B cell (primary cell): ENCODE measurements around the gene LSM12. TPM values are rescaled to one million over a fixed set of nuclear protein-coding genes. Genes with fewer than 3 reads are reported as not detected.
A peak's percentile ranks its signal among the peaks of the same experiment; 100 is the strongest.

Experiments used
- ATAC-seq: fragments of 200-7000 bp; cut with Tn5 transposase; one replicate; pipeline ENCODE4 v1.10.0; 2021; ENCODE audit warnings: low read depth, mild to moderate bottlenecking, moderate number of reproducible peaks, moderate library complexity
- CTCF ChIA-PET: fragments of 350-600 bp; sonication (Branson Sonifier 250); formaldehyde crosslinking; loops from one replicate; lab custom pipeline; 2021; ENCODE audit warnings: antibody characterized with exemption, inconsistent platforms; lab: Charles Lee
- POLR2A ChIA-PET: fragments of 350-600 bp; sonication (Branson Sonifier 250); formaldehyde crosslinking; loops from one replicate; lab custom pipeline; 2021; ENCODE audit warnings: antibody characterized with exemption; lab: Charles Lee
- DNase-seq: peaks from one replicate; pipeline ENCODE4 v3.0.0; 2013
- H2AFZ ChIP-seq: 2 replicates; pipeline ENCODE4 v1.6.1; 2012; ENCODE audit warnings: mild to moderate bottlenecking, low read depth, low read length; ENCODE audit not compliant: insufficient read depth, poor library complexity, severe bottlenecking
- H3K27ac ChIP-seq, 2 donors: 1 replicate in 1 of 2; 2 replicates in 1 of 2; pipeline ENCODE4 v1.5.1; 2012 to 2013; ENCODE audit warnings: low read length in 2 of 2, mild to moderate bottlenecking in 2 of 2, moderate library complexity in 1 of 2
- H3K27me3 ChIP-seq, 4 experiments: fragments of 200-600 bp in 1 of 4; sonication (generic) in 1 of 4; replicated peaks in 1 of 4; 1 replicate in 2 of 4; 2 replicates in 2 of 4; pipeline versions ENCODE4 v1.6.1 to v1.7.0; 2013 to 2016; ENCODE audit warnings: low read length in 3 of 4, mild to moderate bottlenecking in 2 of 4, mixed read lengths in 1 of 4, moderate library complexity in 1 of 4; ENCODE audit not compliant: insufficient read depth in 4 of 4, control insufficient read depth in 3 of 4; ENCODE audit errors: control extremely low read depth in 1 of 4
- H3K36me3 ChIP-seq, 2 experiments: replicated peaks in 1 of 2; 1 replicate in 1 of 2; 2 replicates in 1 of 2; pipeline versions ENCODE4 v1.6.1 to v1.7.1; 2013; ENCODE audit warnings: low read length in 1 of 2; ENCODE audit not compliant: insufficient read depth in 2 of 2, control insufficient read depth in 1 of 2; ENCODE audit errors: control extremely low read depth in 1 of 2, extremely low read depth in 1 of 2
- H3K4me1 ChIP-seq, 2 donors: fragments of 200-600 bp in 1 of 2; sonication (generic) in 1 of 2; 1 replicate in 1 of 2; 2 replicates in 1 of 2; pipeline versions ENCODE4 v1.5.1 to v1.6.1; 2013 to 2017; ENCODE audit warnings: low read length in 2 of 2; ENCODE audit not compliant: control insufficient read depth in 2 of 2, insufficient read depth in 2 of 2
- H3K4me2 ChIP-seq: replicated peaks from 2 replicates; pipeline ENCODE3; 2012; ENCODE audit warnings: mild to moderate bottlenecking, low read depth, low read length; ENCODE audit not compliant: poor library complexity, severe bottlenecking
- H3K4me3 ChIP-seq, 5 experiments: fragments of 200-600 bp in 1 of 5; sonication (generic) in 1 of 5; 1 replicate in 3 of 5; 2 replicates in 2 of 5; pipeline versions ENCODE4 v1.5.1 to v1.7.0; 2011 to 2016; ENCODE audit warnings: low read length in 4 of 5, mild to moderate bottlenecking in 4 of 5, low read depth in 2 of 5, control low read depth in 1 of 5, moderate library complexity in 1 of 5; ENCODE audit not compliant: insufficient read depth in 1 of 5; ENCODE audit errors: control extremely low read depth in 1 of 5, extremely low read depth in 1 of 5
- H3K79me2 ChIP-seq: fragments of 200-600 bp; sonication (generic); one replicate; pipeline ENCODE4 v1.6.0; 2016; ENCODE audit warnings: low read length; ENCODE audit not compliant: control insufficient read depth, insufficient read depth
- H3K9ac ChIP-seq: fragments of 200-600 bp; sonication (generic); 2 replicates; pipeline ENCODE4 v1.6.1; 2017; ENCODE audit warnings: mild to moderate bottlenecking, low read length, moderate library complexity
- H3K9me3 ChIP-seq, 3 donors: one replicate each; pipeline versions ENCODE4 v1.6.1 to v1.7.1; 2013; ENCODE audit warnings: low read length in 2 of 3; ENCODE audit not compliant: control insufficient read depth in 2 of 3, insufficient read depth in 1 of 3; ENCODE audit errors: control extremely low read depth in 1 of 3
- H4K20me1 ChIP-seq: 2 replicates; pipeline ENCODE4 v1.6.0; 2012; ENCODE audit warnings: mild to moderate bottlenecking, low read length; ENCODE audit not compliant: insufficient read depth, control insufficient read depth, poor library complexity, severe bottlenecking
- H3K27ac Mint-ChIP-seq: one replicate; pipeline ENCODE4 v1.8.0; 2021; ENCODE audit warnings: mixed read lengths
- H3K27me3 Mint-ChIP-seq: one replicate; pipeline ENCODE4 v1.8.0; 2021; ENCODE audit warnings: mixed read lengths
- H3K4me1 Mint-ChIP-seq: one replicate; pipeline ENCODE4 v1.8.0; 2021; ENCODE audit warnings: mixed read lengths
- H3K4me3 Mint-ChIP-seq: one replicate; pipeline ENCODE4 v1.8.0; 2021; ENCODE audit warnings: mixed read lengths
- H3K9me3 Mint-ChIP-seq: one replicate; pipeline ENCODE4 v1.8.0; 2022; ENCODE audit warnings: mixed read lengths; ENCODE audit not compliant: insufficient read depth
- CTCF ChIP-seq: fragments of 200-600 bp; IDR thresholded peaks from one replicate; pipeline ENCODE4 v1.8.0; 2022; ENCODE audit warnings: antibody characterized with exemption, mild to moderate bottlenecking
- EZH2 ChIP-seq: IDR thresholded peaks from 2 replicates; pipeline ENCODE4 v1.6.1; 2012; ENCODE audit warnings: borderline replicate concordance, low read depth, mild to moderate bottlenecking, moderate library complexity, low read length; ENCODE audit not compliant: insufficient read depth, poor library complexity, severe bottlenecking
- WGBS: methylation state at CpG from one replicate; pipeline ENCODE4 v1.1.5; 2013; ENCODE audit warnings: missing lambda C conversion rate; ENCODE audit not compliant: insufficient coverage; 5-methylcytosine and 5-hydroxymethylcytosine counted together
- intact Hi-C: fragments of 100-400 bp; cut with micrococcal nuclease; formaldehyde crosslinking; loops from one replicate; pipeline ENCODE4 v1.10.0; 2022
- polyA plus RNA-seq: library from polyadenylated mRNA; depleted of rRNA; stranded (reverse); fragments of >200 nt; gene quantifications from 2 replicates; pipeline ENCODE4 v1.2.3, GENCODE V29; 2012
- total RNA-seq, 2 donors: library from RNA; stranded (reverse); fragments of 120-200 nt in 1 of 2; gene quantifications; 1 replicate in 1 of 2; 2 replicates in 1 of 2; pipeline versions ENCODE4 v1.2.3 to v1.2.4, GENCODE V29; 2013 to 2022

Gene LSM12
- total and polyA plus RNA-seq, 2 donors (not counting 1 experiment from before 2014, with no cell fraction given): 16.8 to 31.2 TPM

DNA sequence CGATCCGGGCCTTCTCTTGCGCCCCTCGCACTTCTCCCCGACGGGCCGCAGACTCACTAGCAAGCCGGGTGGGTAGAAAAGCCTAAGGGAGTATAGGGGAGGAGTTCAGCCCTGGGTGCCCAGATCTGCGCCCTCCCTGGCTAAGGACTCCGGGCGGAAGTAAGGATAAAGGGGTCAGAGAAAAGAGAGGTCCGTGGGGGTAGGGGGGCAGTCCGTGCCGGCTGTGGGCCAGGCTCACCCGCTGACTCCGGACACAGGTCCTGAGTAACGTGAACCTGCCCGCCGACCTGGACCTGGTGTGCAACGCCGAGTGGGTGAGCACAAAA lies 60.2 kb downstream of the LSM12 start:
- peaks cover 0 to 19% (median 0%) of the 10 kb centered on the region in 3 donors for H3K9me3 ChIP-seq
- peak overlapping the region; percentile 90 for H2AFZ ChIP-seq
- peaks cover 16% of the 10 kb centered on the region for H3K27me3 Mint-ChIP-seq
- ATAC-seq (peak; percentile 5), DNase-seq (no peak)
- H3K4me3 ChIP-seq: peak overlapping the region; percentile 53 to 84 (median 77)
- peak overlapping the region; percentile 100 for H3K4me2 ChIP-seq
- intact Hi-C loops: loop anchor here (1.0 to 5.0 kb wide), 6 partner anchors 8 to 1141 kb away; partner anchors contain the start of genes DHX8, HEXIM1, LSM12 and TMEM101
- H3K4me1 ChIP-seq: peaks cover 37 to 42% of the 10 kb centered on the region in 2 donors
- H3K36me3 ChIP-seq: no peaks in the 10 kb centered on the region
- 2% methylated on average over 14 of the region's 21 CpGs for WGBS
- peak overlapping the region; percentile 68 for H3K27ac Mint-ChIP-seq
- CTCF ChIA-PET: interaction anchor here (0.8 kb wide), 1 partner anchor 9 kb away, joined by 3 read pairs; the partner anchor contains the start of gene TMEM101
- H3K79me2 ChIP-seq: peaks cover 18% of the 10 kb centered on the region
- H3K4me1 Mint-ChIP-seq: peaks cover 33% of the 10 kb centered on the region
- no peaks in the 10 kb centered on the region for H4K20me1 ChIP-seq
- H3K9ac ChIP-seq: peak overlapping the region; percentile 80
- H3K9me3 Mint-ChIP-seq: no peaks in the 10 kb centered on the region
- POLR2A ChIA-PET: interaction anchor here (0.6 to 0.8 kb wide), 2 partner anchors 35 to 116 kb away, joined by 3 to 6 read pairs; no protein-coding TSS in a partner anchor
- H3K4me3 Mint-ChIP-seq: peak overlapping the region; percentile 95
- no peak overlapping the region for H3K27ac ChIP-seq
- no peak for TF ChIP-seq EZH2
- TF ChIP-seq CTCF: no peak
- peaks cover 0 to 28% (median 11%) of the 10 kb centered on the region in 4 experiments for H3K27me3 ChIP-seq
